Testis (tissue), 2 donors: ENCODE measurements around the gene SGMS2.

Experiments used
- POLR2A ChIP-seq: fragments of 450-650 bp; IDR thresholded peaks from one replicate; pipeline ENCODE4 v1.6.1; 2017; ENCODE audit warnings: antibody characterized with exemption, mild to moderate bottlenecking, moderate library complexity
- TF ChIP-seq, protein P1 (sequence below), 3 experiments: fragments of 450-650 bp in 2 of 3; fragments of 200-600 bp in 1 of 3; sonication (generic) in 1 of 3; IDR thresholded peaks; one replicate each; pipeline ENCODE4 v1.5.1; 2016 to 2019; ENCODE audit warnings: antibody characterized with exemption in 3 of 3, mild to moderate bottlenecking in 2 of 3, moderate library complexity in 1 of 3

DNA sequence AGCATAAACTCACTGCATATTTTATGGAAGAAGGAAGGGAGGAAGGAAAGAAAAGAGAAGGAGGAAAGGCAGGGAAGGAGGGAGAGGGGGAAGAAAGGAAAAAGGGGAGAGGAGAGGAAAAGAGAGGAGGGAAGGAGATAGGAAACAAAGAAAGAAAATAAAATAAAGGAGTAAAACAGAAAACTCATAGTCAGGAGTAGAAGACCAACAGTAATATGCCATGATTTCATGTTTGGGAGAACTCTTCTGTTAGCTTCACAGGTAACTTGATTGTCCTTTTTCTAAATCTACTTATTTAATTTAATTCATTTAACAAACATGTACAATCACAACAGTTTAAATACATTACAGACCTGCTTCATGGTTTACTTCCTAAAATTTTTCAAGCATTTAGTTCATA, 46.8 kb upstream of the SGMS2 start:
- TF ChIP-seq, protein P1, sequence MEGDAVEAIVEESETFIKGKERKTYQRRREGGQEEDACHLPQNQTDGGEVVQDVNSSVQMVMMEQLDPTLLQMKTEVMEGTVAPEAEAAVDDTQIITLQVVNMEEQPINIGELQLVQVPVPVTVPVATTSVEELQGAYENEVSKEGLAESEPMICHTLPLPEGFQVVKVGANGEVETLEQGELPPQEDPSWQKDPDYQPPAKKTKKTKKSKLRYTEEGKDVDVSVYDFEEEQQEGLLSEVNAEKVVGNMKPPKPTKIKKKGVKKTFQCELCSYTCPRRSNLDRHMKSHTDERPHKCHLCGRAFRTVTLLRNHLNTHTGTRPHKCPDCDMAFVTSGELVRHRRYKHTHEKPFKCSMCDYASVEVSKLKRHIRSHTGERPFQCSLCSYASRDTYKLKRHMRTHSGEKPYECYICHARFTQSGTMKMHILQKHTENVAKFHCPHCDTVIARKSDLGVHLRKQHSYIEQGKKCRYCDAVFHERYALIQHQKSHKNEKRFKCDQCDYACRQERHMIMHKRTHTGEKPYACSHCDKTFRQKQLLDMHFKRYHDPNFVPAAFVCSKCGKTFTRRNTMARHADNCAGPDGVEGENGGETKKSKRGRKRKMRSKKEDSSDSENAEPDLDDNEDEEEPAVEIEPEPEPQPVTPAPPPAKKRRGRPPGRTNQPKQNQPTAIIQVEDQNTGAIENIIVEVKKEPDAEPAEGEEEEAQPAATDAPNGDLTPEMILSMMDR (IDR thresholded peaks at IDR 0.05): no peak
- TF ChIP-seq POLR2A: no peak
